Thyroid gland (tissue), 4 donors: ENCODE results near the gene CIROP.

ENCODE experiments used
- POLR2A ChIP-seq, 2 donors: fragments of 450-650 bp; IDR thresholded peaks; one replicate each; pipeline ENCODE4 v1.6.1; 2017; ENCODE audit warnings: antibody characterized with exemption in 2 of 2, mild to moderate bottlenecking in 2 of 2, moderate library complexity in 1 of 2
- TF ChIP-seq, protein P1 (sequence below), 6 experiments: fragments of 200-600 bp in 3 of 6; fragments of 450-650 bp in 3 of 6; sonication (generic) in 3 of 6; IDR thresholded peaks; one replicate each; pipeline ENCODE4 v1.5.1; 2016 to 2019; ENCODE audit warnings: antibody characterized with exemption in 6 of 6, mild to moderate bottlenecking in 2 of 6, inconsistent platforms in 1 of 6, moderate library complexity in 1 of 6

DNA sequence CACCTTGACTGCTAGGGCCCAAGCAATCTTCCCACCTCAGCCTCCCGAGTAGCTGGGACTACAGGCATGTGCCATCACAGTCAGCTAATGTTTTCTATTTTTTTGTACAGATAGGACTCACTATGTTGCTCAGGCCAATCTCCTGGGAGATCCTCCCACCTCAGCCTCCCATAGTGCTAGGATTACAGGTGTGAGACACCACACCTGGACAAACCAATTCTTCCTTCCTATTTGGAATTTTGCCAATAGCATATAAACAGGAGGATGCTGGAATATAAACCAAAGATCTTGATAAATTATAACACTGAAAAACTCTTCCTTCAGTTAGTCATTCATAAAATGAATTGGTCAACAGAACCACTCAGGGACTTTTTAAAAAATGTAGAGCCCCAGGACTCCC lies 18.2 kb downstream of the CIROP start:
- TF ChIP-seq, protein P1, sequence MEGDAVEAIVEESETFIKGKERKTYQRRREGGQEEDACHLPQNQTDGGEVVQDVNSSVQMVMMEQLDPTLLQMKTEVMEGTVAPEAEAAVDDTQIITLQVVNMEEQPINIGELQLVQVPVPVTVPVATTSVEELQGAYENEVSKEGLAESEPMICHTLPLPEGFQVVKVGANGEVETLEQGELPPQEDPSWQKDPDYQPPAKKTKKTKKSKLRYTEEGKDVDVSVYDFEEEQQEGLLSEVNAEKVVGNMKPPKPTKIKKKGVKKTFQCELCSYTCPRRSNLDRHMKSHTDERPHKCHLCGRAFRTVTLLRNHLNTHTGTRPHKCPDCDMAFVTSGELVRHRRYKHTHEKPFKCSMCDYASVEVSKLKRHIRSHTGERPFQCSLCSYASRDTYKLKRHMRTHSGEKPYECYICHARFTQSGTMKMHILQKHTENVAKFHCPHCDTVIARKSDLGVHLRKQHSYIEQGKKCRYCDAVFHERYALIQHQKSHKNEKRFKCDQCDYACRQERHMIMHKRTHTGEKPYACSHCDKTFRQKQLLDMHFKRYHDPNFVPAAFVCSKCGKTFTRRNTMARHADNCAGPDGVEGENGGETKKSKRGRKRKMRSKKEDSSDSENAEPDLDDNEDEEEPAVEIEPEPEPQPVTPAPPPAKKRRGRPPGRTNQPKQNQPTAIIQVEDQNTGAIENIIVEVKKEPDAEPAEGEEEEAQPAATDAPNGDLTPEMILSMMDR (IDR thresholded peaks at IDR 0.05) = no peak
- TF ChIP-seq POLR2A (IDR thresholded peaks at IDR 0.05) = no peak
